WTC11 (cell line): Measurements from ENCODE around the gene LRRC66. TPM values are rescaled to one million over a fixed set of nuclear protein-coding genes. Genes with fewer than 3 reads are reported as not detected.

Experiments used
- ATAC-seq: fragments of 200-7000 bp; cut with Tn5 transposase; 2 replicates; pipeline ENCODE4 v1.10.0; 2021; ENCODE audit warnings: mild to moderate bottlenecking, moderate library complexity
- CTCF ChIA-PET: fragments of 300-600 bp; sonication (Branson Sonifier 250); formaldehyde crosslinking; loops from one replicate; lab custom pipeline; 2021; ENCODE audit warnings: antibody characterized with exemption; lab: Charles Lee
- POLR2A ChIA-PET: fragments of 350-600 bp; sonication (Branson Sonifier 250); formaldehyde crosslinking; loops from one replicate; lab custom pipeline; 2021; ENCODE audit warnings: antibody characterized with exemption; lab: Charles Lee
- DNase-seq: peaks from one replicate; pipeline ENCODE4 v3.0.0; 2021; ENCODE audit warnings: low spot score
- H3K27ac Mint-ChIP-seq: 2 replicates; pipeline ENCODE4 v1.8.0; 2021; ENCODE audit warnings: mixed read lengths
- H3K27me3 Mint-ChIP-seq: 2 replicates; pipeline ENCODE4 v1.8.0; 2021; ENCODE audit warnings: low read depth, mild to moderate bottlenecking, moderate library complexity, mixed read lengths
- H3K36me3 Mint-ChIP-seq: 2 replicates; pipeline ENCODE4 v1.8.0; 2021; ENCODE audit warnings: mixed read lengths
- H3K4me1 Mint-ChIP-seq: 2 replicates; pipeline ENCODE4 v1.8.0; 2022; ENCODE audit warnings: mixed read lengths
- H3K4me3 Mint-ChIP-seq: 2 replicates; pipeline ENCODE4 v1.8.0; 2021; ENCODE audit warnings: mild to moderate bottlenecking, moderate library complexity, mixed read lengths
- H3K9me3 Mint-ChIP-seq: 2 replicates; pipeline ENCODE4 v1.8.0; 2021; ENCODE audit warnings: mixed read lengths
- ATF6 ChIP-seq: sonication (generic); formaldehyde crosslinking; IDR thresholded peaks from 2 replicates; pipeline ENCODE4 v1.8.1; 2023; ENCODE audit warnings: mild to moderate bottlenecking, missing genetic modification reagents
- ETV6 ChIP-seq: sonication (generic); formaldehyde crosslinking; IDR thresholded peaks from 2 replicates; pipeline ENCODE4 v1.8.1; 2022; ENCODE audit warnings: mild to moderate bottlenecking, missing genetic modification reagents
- FOXK1 ChIP-seq: sonication (generic); formaldehyde crosslinking; IDR thresholded peaks from 2 replicates; pipeline ENCODE4 v1.8.0; 2022; ENCODE audit warnings: mild to moderate bottlenecking, moderate library complexity, missing genetic modification reagents
- FOXP4 ChIP-seq: sonication (generic); formaldehyde crosslinking; IDR thresholded peaks from 2 replicates; pipeline ENCODE4 v1.8.0; 2022; ENCODE audit warnings: mild to moderate bottlenecking, missing genetic modification reagents
- GTF2I ChIP-seq: fragments of 250-450 bp; sonication (Bioruptor Pico); conservative IDR thresholded peaks from 2 replicates; pipeline ENCODE4 v1.4.0; 2021; ENCODE audit warnings: mild to moderate bottlenecking
- MXD4 ChIP-seq: fragments of 250-450 bp; sonication (Bioruptor Pico); IDR thresholded peaks from 2 replicates; pipeline ENCODE4 v1.8.0; 2021; ENCODE audit warnings: mild to moderate bottlenecking, moderate library complexity, borderline replicate concordance
- NFATC4 ChIP-seq: fragments of 250-450 bp; sonication (Bioruptor Pico); IDR thresholded peaks from 2 replicates; pipeline ENCODE4 v1.9.0; 2021; ENCODE audit warnings: mild to moderate bottlenecking
- NR1H2 ChIP-seq: sonication (generic); formaldehyde crosslinking; IDR thresholded peaks from 2 replicates; pipeline ENCODE4 v1.9.0; 2021; ENCODE audit warnings: mild to moderate bottlenecking, moderate library complexity, missing genetic modification reagents
- RORB ChIP-seq: fragments of 250-450 bp; sonication (Bioruptor Pico); IDR thresholded peaks from 2 replicates; pipeline ENCODE4 v1.9.0; 2021; ENCODE audit warnings: mild to moderate bottlenecking
- TCF7 ChIP-seq: sonication (generic); formaldehyde crosslinking; IDR thresholded peaks from 2 replicates; pipeline ENCODE4 v1.8.0; 2022; ENCODE audit warnings: mild to moderate bottlenecking, low read depth, missing genetic modification reagents, moderate library complexity
- TP53 ChIP-seq: sonication (generic); formaldehyde crosslinking; IDR thresholded peaks from 2 replicates; pipeline ENCODE4 v1.8.1; 2023; ENCODE audit warnings: mild to moderate bottlenecking, missing genetic modification reagents
- ZNF263 ChIP-seq: sonication (generic); formaldehyde crosslinking; IDR thresholded peaks from 2 replicates; pipeline ENCODE4 v1.8.1; 2022; ENCODE audit warnings: low read depth, mild to moderate bottlenecking, moderate library complexity, missing genetic modification reagents
- total RNA-seq: library from RNA; stranded (reverse); gene quantifications from 3 replicates; pipeline ENCODE4 v1.2.3, GENCODE V29; 2021
- TF ChIP-seq, protein P1 (sequence below): sonication (generic); formaldehyde crosslinking; IDR thresholded peaks from 2 replicates; pipeline ENCODE4 v1.8.0; 2022; ENCODE audit warnings: mild to moderate bottlenecking, missing genetic modification reagents
- TF ChIP-seq, protein P2 (sequence below): sonication (generic); formaldehyde crosslinking; IDR thresholded peaks from 2 replicates; pipeline ENCODE4 v1.8.1; 2023; ENCODE audit warnings: mild to moderate bottlenecking, moderate library complexity, missing genetic modification reagents
- TF ChIP-seq, protein P3 (sequence below): sonication (generic); formaldehyde crosslinking; IDR thresholded peaks from 2 replicates; pipeline ENCODE4 v1.8.1; 2022; ENCODE audit warnings: missing genetic modification reagents, borderline replicate concordance
- TF ChIP-seq, protein P4 (sequence below): sonication (generic); formaldehyde crosslinking; IDR thresholded peaks from 2 replicates; pipeline ENCODE4 v1.8.0; 2022; ENCODE audit warnings: mild to moderate bottlenecking, missing genetic modification reagents

LRRC66 gene
- total RNA-seq, 1 experiment from 2014 or later: not detected

DNA sequence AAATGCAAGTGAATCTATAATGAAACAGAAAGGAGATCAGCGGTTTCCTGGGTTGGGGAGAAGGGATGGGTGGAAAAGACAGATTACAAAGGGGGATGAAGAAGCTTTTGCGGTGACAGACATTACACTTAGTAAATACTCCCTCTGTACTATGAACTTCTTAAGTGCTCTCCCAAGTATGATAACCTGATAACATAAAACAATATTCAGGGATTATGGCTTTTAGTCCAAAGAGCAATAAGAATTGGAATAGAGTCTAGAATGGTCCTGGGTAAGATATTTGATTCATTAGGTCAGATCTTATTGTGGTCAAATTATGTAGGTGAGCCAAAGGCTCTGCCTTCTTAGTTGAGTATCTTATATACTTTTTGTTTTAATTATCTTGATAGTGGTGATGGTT, 9.2 kb downstream of the LRRC66 start:
- TF ChIP-seq, protein P1, sequence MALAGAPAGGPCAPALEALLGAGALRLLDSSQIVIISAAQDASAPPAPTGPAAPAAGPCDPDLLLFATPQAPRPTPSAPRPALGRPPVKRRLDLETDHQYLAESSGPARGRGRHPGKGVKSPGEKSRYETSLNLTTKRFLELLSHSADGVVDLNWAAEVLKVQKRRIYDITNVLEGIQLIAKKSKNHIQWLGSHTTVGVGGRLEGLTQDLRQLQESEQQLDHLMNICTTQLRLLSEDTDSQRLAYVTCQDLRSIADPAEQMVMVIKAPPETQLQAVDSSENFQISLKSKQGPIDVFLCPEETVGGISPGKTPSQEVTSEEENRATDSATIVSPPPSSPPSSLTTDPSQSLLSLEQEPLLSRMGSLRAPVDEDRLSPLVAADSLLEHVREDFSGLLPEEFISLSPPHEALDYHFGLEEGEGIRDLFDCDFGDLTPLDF (CRISPR knock-in tag): no peak
- TF ChIP-seq NR1H2 (no peak), ETV6 (CRISPR knock-in tag) (no peak), RORB (CRISPR knock-in tag) (no peak)
- TF ChIP-seq, protein P2, sequence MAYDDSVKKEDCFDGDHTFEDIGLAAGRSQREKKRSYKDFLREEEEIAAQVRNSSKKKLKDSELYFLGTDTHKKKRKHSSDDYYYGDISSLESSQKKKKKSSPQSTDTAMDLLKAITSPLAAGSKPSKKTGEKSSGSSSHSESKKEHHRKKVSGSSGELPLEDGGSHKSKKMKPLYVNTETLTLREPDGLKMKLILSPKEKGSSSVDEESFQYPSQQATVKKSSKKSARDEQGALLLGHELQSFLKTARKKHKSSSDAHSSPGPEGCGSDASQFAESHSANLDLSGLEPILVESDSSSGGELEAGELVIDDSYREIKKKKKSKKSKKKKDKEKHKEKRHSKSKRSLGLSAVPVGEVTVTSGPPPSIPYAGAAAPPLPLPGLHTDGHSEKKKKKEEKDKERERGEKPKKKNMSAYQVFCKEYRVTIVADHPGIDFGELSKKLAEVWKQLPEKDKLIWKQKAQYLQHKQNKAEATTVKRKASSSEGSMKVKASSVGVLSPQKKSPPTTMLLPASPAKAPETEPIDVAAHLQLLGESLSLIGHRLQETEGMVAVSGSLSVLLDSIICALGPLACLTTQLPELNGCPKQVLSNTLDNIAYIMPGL (CRISPR knock-in tag): no peak
- POLR2A ChIA-PET: no interaction called here
- CTCF ChIA-PET: no interaction called here
- no peaks in the 10 kb centered on the region for H3K36me3 Mint-ChIP-seq
- no peaks in the 10 kb centered on the region for H3K9me3 Mint-ChIP-seq
- H3K4me1 Mint-ChIP-seq: peaks cover 13% of the 10 kb centered on the region
- H3K4me3 Mint-ChIP-seq: no peak overlapping the region
- ATAC-seq: no peak
- DNase-seq: no peak
- no peak overlapping the region for H3K27ac Mint-ChIP-seq
- H3K27me3 Mint-ChIP-seq: no peaks in the 10 kb centered on the region

GRCh38 chr4:52006887-52007286, 13.3 kb downstream of the LRRC66 start:
- CTCF ChIA-PET: no interaction called here
- no peaks in the 10 kb centered on the region for H3K27me3 Mint-ChIP-seq
- no peak overlapping the region for H3K27ac Mint-ChIP-seq
- H3K9me3 Mint-ChIP-seq: no peaks in the 10 kb centered on the region
- H3K36me3 Mint-ChIP-seq: no peaks in the 10 kb centered on the region
- ATAC-seq (no peak), DNase-seq (no peak)
- TF ChIP-seq, protein P3, sequence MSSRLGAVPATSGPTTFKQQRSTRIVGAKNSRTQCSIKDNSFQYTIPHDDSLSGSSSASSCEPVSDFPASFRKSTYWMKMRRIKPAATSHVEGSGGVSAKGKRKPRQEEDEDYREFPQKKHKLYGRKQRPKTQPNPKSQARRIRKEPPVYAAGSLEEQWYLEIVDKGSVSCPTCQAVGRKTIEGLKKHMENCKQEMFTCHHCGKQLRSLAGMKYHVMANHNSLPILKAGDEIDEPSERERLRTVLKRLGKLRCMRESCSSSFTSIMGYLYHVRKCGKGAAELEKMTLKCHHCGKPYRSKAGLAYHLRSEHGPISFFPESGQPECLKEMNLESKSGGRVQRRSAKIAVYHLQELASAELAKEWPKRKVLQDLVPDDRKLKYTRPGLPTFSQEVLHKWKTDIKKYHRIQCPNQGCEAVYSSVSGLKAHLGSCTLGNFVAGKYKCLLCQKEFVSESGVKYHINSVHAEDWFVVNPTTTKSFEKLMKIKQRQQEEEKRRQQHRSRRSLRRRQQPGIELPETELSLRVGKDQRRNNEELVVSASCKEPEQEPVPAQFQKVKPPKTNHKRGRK (CRISPR knock-in tag): no peak
- TF ChIP-seq FOXK1 (CRISPR knock-in tag): no peak
- no peak for TF ChIP-seq TCF7 (CRISPR knock-in tag)
- no peak for TF ChIP-seq FOXP4 (CRISPR knock-in tag)
- no peak for TF ChIP-seq NFATC4 (CRISPR knock-in tag)
- no peak for TF ChIP-seq MXD4
- no peak for TF ChIP-seq ATF6 (CRISPR knock-in tag)
- TF ChIP-seq ZNF263 (CRISPR knock-in tag): no peak
- TF ChIP-seq, protein P4, sequence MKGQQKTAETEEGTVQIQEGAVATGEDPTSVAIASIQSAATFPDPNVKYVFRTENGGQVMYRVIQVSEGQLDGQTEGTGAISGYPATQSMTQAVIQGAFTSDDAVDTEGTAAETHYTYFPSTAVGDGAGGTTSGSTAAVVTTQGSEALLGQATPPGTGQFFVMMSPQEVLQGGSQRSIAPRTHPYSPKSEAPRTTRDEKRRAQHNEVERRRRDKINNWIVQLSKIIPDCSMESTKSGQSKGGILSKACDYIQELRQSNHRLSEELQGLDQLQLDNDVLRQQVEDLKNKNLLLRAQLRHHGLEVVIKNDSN: no peak
- no peak for TF ChIP-seq TP53
- TF ChIP-seq GTF2I: no peak
- POLR2A ChIA-PET: no interaction called here
- H3K4me1 Mint-ChIP-seq: peaks cover 10% of the 10 kb centered on the region
- H3K4me3 Mint-ChIP-seq: no peak overlapping the region
